Left ventricle myocardium inferior (tissue), 1 donor: Measurements from ENCODE around the gene SLC9C2. TPM values are rescaled to one million over a fixed set of nuclear protein-coding genes. Genes with fewer than 3 reads are reported as not detected.
"Not testable (repeated sequence)": the region's sequence is repeated elsewhere in the genome, so short reads cannot be mapped to it uniquely, and the experiment has no call there.

Source experiments
- DNase-seq: peaks from one replicate; pipeline ENCODE4 v3.0.0-alpha.2; 2020
- H3K27ac ChIP-seq: fragments of 200-600 bp; replicated peaks from 2 replicates; pipeline ENCODE4 v1.8.0; 2021
- H3K27me3 ChIP-seq: fragments of 200-600 bp; 2 replicates; pipeline ENCODE4 v1.8.0; 2021; ENCODE audit warnings: low read depth
- H3K36me3 ChIP-seq: fragments of 200-600 bp; 2 replicates; pipeline ENCODE4 v1.8.0; 2021
- H3K4me1 ChIP-seq: fragments of 200-600 bp; 2 replicates; pipeline ENCODE4 v1.8.0; 2021
- H3K4me3 ChIP-seq: fragments of 200-600 bp; 2 replicates; pipeline ENCODE4 v1.8.0; 2021; ENCODE audit warnings: mild to moderate bottlenecking, moderate library complexity
- H3K9me3 ChIP-seq: fragments of 200-600 bp; replicated peaks from 2 replicates; pipeline ENCODE4 v1.8.0; 2021
- intact Hi-C: fragments of 100-400 bp; cut with micrococcal nuclease; formaldehyde crosslinking; loops from one replicate; pipeline ENCODE4 v1.11.0; 2022
- total RNA-seq: library from RNA; stranded (reverse); fragmentation: NEBNext Ultra II Directional; extraction: Animal tissue kit (Norgen Biotek cat#: 25700); gene quantifications from one replicate; pipeline ENCODE4 v1.2.1, GENCODE V29; 2021
- TF ChIP-seq, protein P1 (sequence below): fragments of 200-600 bp; IDR thresholded peaks from 2 replicates; pipeline ENCODE4 v1.8.0; 2021; ENCODE audit warnings: antibody characterized with exemption, mild to moderate bottlenecking, borderline replicate concordance
- donor health status: DM: no; HTN: yes; CAD: no; lungs with severe emphysema.

The SLC9C2 gene
- total RNA-seq, 1 donor from 2014 or later: not detected

DNA sequence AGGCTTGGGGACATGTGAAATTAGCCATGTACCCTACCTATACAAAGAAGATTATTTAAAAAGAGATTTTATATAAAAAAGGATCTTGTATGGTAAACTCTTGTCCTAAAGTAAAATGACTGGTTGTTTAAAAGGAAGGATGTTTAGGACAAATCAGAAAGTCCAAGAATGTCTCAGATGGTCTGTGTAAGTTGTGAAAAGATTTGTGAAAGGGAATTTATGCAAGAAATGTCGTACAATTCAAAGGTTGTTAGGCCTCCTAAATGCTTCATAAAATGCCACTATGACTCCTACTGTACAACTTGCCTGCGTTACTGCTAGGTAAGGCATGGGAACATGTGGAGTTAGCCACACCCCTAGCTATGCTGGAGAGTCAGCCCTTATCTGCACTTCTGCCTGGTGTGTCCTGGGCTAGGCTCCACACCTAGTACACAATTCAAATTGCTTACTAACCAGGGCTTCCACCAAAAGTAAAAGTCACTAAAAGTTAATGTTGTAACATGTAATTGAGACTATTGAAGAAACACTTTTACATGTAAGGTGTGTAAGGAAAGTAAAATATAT is 106.0 kb downstream of the SLC9C2 start:
- no peaks in the 10 kb centered on the region for H3K27me3 ChIP-seq
- DNase-seq: no peak
- H3K4me1 ChIP-seq: no peaks in the 10 kb centered on the region

DNA sequence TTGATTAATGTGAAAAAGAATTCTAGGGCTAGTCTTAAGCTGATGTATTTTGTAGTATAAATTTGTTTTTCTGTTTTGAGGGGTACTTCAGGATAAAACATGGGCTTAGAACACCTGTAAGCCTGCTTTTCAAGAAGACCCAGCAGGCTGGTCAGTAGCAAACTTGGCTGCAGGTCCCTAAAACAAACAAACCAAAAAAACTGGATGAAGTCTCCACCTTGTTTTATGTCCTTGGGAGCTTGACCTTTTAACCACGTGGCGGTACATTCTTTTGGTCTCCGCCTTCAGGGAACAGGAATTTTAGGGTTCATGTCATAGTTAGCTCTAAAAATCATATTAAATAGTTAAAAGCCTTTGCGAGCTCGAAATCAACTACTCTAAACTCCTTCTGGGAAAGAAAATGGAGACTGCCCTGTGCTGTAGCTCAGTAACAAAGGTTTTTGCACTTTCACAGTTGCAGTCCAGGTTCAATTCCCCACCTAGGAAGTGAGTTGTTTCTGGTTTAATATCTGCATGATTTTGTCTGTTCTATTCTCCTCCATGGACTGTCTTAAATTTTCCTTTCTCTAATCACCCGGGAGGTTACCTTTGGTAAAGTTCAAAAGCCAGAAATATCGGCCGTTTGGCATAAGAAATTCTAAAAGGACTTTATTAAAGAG is 107.1 kb downstream of the SLC9C2 start:
- H3K27me3 ChIP-seq: no peaks in the 10 kb centered on the region
- H3K9me3 ChIP-seq: no peaks in the 10 kb centered on the region
- no peaks in the 10 kb centered on the region for H3K36me3 ChIP-seq
- DNase-seq: no peak
- TF ChIP-seq, protein P1, sequence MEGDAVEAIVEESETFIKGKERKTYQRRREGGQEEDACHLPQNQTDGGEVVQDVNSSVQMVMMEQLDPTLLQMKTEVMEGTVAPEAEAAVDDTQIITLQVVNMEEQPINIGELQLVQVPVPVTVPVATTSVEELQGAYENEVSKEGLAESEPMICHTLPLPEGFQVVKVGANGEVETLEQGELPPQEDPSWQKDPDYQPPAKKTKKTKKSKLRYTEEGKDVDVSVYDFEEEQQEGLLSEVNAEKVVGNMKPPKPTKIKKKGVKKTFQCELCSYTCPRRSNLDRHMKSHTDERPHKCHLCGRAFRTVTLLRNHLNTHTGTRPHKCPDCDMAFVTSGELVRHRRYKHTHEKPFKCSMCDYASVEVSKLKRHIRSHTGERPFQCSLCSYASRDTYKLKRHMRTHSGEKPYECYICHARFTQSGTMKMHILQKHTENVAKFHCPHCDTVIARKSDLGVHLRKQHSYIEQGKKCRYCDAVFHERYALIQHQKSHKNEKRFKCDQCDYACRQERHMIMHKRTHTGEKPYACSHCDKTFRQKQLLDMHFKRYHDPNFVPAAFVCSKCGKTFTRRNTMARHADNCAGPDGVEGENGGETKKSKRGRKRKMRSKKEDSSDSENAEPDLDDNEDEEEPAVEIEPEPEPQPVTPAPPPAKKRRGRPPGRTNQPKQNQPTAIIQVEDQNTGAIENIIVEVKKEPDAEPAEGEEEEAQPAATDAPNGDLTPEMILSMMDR: no peak
- intact Hi-C loops: no loop called here
- H3K4me3 ChIP-seq: no peak overlapping the region
- no peaks in the 10 kb centered on the region for H3K4me1 ChIP-seq
- H3K27ac ChIP-seq: no peak overlapping the region

More for the DNA sequence above, 106.0 kb downstream of the SLC9C2 start:
- Histone ChIP-seq H3K36me3 (no peaks in the 10 kb centered on the region), H3K9me3 (no peaks in the 10 kb centered on the region), H3K4me3 (no peak overlapping the region), H3K27ac (no peak overlapping the region)
- TF ChIP-seq, protein P1: no peak
- intact Hi-C loops: no loop called here

DNA sequence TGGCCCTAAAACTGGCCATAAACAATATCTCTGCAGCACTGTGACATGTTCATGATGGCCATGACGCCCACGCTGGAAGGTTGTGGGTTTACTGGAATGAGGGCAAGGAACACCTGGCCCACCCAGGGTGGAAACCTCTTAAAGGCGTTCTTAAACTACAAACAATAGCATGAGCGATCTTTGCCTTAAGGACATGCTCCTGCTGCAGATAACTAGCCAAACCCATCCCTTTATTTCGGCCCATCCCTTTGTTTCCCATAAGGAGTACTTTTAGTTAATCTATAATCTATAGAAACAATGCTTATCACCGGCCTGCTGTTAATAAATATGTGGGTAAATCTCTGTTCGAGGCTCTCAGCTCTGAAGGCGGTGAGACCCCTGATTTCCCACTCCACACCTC is 109.7 kb downstream of the SLC9C2 start:
- peaks cover 20% of the 10 kb centered on the region for H3K36me3 ChIP-seq
- H3K27me3 ChIP-seq, DNase-seq, H3K4me3 ChIP-seq, intact Hi-C loops, H3K9me3 ChIP-seq, H3K4me1 ChIP-seq, H3K27ac ChIP-seq: not testable (repeated sequence)

DNA sequence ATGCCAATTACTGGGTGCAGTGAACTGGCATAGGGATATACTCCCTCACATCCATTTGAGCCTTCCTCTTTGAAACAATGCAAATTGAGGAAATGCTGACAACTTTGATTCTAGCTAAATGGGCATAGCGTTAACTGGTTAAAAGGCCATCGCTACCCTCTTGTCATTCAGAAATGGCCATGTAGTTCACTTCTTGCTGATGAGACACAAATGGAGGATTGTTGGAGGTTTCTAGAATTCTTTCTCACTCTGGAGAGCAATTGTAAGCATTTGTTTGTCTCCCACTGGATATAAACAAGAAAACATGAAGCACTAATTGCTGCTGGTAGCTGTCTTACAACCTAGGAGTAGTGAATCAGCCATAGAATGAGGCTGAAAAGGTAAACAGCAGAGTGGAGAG is 111.4 kb downstream of the SLC9C2 start:
- Histone ChIP-seq H3K36me3 (peaks cover 36% of the 10 kb centered on the region), H3K27ac (no peak overlapping the region), H3K4me3 (no peak overlapping the region), H3K9me3 (no peaks in the 10 kb centered on the region), H3K4me1 (no peaks in the 10 kb centered on the region), H3K27me3 (no peaks in the 10 kb centered on the region)
- DNase-seq: no peak
- TF ChIP-seq, protein P1: no peak
- intact Hi-C loops: no loop called here

DNA sequence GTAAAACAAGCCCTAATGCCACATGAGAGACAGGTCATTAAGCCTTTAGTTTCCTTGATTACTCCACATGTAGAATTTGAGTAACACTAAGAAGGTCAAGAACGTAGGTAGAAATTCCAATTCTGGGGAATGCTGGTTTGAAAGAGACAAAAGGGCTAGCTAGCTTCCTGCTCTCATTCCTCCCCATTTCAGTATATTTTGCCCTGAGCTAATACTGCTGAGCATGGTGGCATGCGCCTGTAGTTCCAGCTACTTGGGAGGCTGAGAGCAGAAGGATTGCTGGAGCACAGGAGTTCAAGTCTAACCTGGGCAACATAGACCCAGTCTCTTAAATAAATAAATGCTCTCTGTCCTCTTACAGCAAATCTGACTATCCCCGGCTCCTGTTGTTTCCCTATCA is 112.9 kb downstream of the SLC9C2 start:
- Histone ChIP-seq H3K4me1 (no peaks in the 10 kb centered on the region), H3K9me3 (no peaks in the 10 kb centered on the region), H3K36me3 (peaks cover 52% of the 10 kb centered on the region), H3K27ac (no peak overlapping the region), H3K4me3 (no peak overlapping the region), H3K27me3 (no peaks in the 10 kb centered on the region)
- TF ChIP-seq, protein P1: no peak
- DNase-seq: no peak
- intact Hi-C loops: no loop called here

DNA sequence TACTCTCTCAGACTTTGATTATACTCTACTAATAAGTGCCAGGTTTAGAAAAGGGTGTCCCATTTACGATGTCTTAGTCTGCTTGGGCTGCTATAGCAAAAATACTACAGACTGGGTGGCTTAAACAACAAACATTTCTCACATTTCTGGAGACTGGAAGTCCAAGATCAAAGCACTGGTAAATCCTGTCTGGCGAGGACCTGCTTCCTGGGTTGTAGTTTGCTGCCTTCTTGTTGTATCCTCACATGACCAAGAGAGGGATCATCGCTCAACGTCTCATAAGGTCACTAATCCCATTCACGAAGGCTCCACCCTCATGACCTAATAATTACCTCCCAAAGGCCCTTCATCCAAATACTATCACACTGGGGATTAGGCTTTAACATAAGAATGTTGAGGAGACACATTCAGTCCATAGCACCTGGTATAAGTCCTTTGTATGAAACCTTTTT is 113.7 kb downstream of the SLC9C2 start:
- Histone ChIP-seq H3K27ac (no peak overlapping the region), H3K4me1 (no peaks in the 10 kb centered on the region), H3K27me3 (no peaks in the 10 kb centered on the region), H3K4me3 (no peak overlapping the region), H3K9me3 (no peaks in the 10 kb centered on the region), H3K36me3 (peaks cover 58% of the 10 kb centered on the region)
- DNase-seq: no peak
- intact Hi-C loops: no loop called here
- TF ChIP-seq, protein P1: no peak
